HG03442 (cell line): ENCODE results near the gene SNX5.
"Not testable (repeated sequence)": the region's sequence is repeated elsewhere in the genome, so short reads cannot be mapped to it uniquely, and the experiment has no call there.

Source experiments
- ATAC-seq: cut with Tn5 transposase; IDR thresholded peaks from one replicate; pipeline ENCODE4 v1.9.1; 2021; ENCODE audit warnings: mild to moderate bottlenecking, moderate library complexity; ENCODE audit not compliant: unreplicated experiment

The SNX5 gene

DNA sequence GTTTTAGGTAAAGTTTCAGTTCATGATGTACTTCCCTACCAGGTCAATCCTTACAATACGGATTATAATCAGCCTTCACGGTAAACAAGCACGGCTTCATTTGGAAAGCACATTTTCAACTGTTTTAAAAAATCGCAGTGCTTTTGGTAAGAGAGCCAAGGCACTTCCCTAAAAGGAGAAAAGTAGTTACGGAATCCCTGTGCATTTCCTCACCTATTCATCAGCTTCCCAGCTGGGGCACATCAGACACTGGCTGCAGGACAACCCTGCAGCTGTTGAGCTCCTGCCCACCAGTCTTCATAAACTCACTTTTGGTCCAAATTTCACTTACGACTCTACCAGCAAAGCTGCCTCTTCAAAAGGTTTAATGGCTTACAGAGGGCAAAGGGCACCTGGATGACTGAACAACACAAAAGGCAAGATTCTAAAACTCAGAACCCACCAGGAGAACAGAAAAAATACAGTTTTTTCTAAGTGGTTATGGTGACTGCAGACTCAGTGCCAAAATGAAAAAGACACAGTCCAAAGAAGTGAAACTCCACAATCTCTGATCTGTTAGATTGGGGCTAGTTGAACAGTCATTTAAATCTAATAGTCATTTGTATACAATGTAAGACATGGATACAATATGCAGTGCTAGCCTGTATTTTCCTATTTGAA, 7.5 kb downstream of the SNX5 start:
- peak; percentile 33 for ATAC-seq

DNA sequence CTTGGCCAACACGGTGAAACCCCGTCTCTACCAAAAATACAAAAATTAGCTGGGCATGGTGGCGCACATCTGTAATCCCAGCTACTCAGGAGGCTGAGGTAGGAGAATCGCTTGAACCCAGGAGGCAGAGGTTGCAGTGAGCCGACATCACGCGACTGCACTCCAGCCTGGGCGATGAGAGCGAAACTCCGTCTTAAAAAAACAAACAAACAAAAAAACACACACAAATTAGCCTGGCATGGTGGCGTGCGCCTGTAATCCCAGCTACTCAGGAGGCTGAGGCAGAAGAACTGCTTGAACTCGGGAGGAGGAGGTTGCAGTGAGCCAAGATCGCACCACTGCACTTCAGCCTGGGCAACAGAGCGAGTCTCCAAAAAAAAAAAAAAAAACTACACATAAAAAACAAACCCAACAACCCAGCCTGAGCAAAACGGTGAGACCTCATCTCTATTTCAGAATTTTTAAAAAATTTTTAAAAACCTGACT, 8.2 kb downstream of the SNX5 start:
- ATAC-seq, result not testable (repeated sequence)

DNA sequence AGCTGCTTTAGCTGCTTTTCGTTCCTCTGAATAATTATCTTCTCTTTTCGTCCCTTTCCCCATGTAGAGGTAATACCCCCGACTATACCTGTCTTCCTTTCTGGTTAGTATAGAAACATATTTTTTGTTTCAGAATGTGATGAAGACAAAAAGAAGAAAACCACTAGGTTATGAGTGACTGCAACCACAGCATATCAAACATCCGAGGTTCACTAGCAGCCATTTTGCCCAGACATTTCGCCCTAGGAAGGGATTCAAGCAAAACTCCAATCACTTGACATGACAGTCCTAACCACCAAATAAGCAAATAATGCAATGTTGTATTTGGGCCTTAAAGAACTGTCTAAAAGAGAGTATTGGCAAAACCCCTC, 9.4 kb downstream of the SNX5 start:
- no peak for ATAC-seq

DNA sequence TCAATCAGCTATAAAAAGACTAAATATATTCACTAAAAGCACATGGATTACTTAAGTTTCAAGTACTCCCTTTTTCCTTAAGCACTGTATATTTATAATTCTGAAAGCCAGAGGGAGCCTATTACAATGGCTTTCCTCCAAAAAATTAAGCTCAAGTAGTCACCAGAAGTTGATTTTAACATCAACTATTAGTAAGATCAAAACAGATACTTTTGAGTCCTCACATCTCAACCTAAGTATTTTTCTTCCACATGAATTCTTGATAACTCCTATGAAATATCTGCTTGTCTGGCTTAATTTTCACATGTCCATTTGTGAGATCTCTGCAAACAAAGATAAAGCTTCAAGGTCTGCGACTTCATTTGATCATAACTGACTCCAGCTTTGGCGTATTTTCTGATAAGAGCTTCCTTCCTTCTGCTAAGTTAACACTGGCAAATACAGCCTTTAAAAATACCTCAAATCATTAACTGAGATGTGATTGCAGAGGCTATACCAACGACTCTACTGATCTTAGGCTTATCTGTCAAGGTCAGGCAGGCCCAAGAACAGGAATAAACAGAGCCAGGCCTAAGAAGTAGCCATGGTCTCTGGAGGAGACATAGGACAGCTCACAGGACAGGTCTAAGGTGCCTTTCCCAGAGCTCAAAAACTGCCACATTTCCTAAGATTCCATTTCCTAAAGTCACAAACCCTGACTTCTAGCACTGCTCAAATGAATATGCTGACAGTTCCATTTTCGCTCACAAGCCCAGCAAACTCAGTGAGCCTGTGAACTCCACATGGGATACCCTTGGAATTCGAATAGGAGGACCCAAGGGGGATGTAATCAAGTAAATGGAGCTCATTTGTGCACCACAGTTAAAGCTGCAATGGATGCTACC, 10.0 kb downstream of the SNX5 start:
- no peak for ATAC-seq

DNA sequence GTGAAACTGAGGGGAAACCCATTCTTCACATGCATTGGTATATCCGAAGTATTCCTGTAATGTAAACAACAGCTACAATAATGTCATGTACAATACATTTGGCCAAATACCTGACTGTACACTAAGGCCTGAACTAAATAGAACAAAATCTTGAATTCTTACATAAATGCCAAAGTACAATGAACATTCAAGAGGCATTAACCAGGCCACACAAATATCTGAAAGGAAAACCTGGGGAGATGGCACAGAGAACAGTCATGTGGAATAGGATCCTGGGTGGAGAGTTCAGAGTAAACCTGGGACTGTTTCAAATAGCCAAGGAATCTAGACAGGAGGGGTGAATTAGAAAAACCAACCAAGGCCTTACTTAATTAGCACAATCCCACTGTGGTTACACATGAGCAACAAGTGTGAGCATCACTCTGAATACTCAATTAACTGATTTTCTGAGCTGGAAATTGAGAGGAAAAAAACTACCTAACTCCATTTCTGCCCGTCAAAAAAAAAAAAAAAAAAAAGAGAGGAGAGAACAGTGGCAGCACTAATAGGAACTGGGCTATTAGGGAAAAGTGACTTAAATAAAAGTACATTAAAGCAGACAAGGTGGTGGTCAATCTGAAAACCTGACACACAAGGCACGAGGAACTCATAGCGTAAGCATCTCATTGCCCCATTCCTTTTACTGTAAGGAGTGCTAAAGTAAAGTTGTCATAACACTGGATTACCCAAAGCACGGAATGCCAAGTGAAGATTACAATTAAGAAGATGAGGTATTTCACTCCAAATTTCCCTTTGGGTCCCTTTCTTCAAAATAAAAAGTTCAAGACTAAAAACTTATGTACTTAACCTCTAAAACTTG, 10.9 kb downstream of the SNX5 start:
- ATAC-seq, result no peak

- ATAC-seq, result no peak
Observed at GRCh38 chr20:17956099-17956685, 12.4 kb downstream of the SNX5 start.

DNA sequence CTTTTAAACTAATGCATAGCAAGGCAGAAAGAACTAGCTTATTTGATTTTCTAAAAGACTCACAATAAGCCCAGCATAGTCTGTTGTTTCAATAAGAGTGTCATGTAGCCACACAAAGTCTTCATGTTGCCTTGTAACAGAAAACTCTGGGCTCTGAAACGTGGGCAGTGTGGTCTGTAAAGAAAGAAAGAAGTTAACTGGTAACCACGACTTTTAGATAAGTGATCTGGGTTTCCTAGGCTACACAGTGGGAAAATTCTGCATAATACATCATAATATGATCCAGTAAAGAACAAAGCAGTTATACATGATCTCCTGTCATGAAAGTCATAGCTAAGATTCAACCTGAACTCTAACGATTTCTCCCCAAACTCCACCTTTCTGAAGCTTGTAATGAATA, 13.3 kb downstream of the SNX5 start:
- ATAC-seq, result no peak

DNA sequence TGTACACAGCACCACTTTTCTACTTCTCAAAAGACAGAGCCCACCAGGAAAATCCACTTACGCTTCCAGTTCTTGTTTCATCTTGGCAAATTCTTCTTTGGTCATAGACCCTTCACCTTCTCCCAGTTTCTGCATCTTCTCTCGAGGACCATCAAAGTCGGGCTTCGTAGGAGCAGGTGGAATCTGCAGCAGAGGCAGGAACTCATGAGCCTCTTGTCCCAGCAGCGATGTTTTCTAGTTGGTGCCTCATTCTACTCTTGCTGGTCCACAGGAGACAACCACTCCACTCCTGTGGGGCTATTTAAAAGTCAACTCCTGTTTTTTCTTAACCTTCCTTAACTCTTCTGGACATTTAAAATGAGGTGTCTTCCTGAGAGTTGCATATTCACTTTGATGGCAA, 14.7 kb downstream of the SNX5 start:
- no peak for ATAC-seq

GRCh38 chr20:17952692-17953684, 15.6 kb downstream of the SNX5 start:
- no peak for ATAC-seq

DNA sequence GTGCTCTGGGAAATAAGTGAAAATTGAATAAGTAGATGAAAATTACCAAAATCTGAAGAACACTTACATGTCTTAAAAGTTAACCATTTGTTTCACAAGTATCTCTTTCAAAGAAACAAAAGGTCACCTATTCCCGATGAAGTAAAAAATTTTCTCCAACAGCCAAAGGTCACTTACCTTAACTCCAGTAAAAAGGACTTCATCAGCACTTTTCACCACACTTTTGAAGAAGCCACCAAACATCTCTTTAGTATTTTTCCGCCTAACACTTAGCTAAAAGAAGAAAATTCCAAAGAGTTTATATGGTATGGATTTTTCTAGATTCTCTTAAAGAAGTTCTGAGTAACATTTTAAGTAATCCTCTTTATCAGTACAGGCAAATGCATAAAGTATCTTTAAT, 17.3 kb downstream of the SNX5 start:
- ATAC-seq, result no peak

GRCh38 chr20:17950670-17951069, 17.9 kb downstream of the SNX5 start:
- ATAC-seq, result no peak

GRCh38 chr20:17949899-17950298, 18.7 kb downstream of the SNX5 start:
- ATAC-seq, result no peak

DNA sequence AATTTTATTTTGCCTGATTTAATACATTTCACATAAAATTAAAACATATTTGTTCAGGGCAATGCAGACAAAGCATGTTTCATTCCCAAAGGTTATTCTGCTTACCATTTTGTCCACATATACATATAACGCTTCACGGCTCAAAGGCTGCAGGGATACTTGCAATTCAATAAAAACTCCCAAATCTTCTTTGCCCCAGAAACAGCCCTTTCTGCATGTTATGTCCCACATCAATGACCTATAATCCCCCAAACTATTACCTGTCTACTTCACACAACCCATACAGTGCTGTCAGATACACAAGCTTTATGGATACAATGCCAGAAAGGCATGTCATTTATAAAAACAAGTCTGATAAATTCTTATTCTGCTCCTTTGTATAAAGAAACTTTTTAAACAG, 20.2 kb downstream of the SNX5 start:
- ATAC-seq, result no peak

DNA sequence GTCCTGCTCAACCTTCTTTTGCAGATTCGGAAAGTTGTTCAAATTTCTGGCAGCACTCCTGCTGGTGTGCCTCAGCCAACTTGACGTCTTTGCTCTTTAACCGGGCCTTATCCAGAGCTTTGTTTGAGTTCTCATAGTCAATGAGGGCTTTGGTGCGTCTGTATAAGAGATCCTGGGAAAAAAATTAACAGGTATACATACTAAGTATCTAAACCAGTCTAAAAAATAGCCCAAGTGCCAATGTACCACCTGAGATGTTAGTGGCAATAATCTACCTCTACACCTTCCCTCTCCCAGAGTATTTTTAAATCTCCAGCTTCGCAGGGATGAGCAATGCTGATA, 21.1 kb downstream of the SNX5 start:
- ATAC-seq, result no peak

DNA sequence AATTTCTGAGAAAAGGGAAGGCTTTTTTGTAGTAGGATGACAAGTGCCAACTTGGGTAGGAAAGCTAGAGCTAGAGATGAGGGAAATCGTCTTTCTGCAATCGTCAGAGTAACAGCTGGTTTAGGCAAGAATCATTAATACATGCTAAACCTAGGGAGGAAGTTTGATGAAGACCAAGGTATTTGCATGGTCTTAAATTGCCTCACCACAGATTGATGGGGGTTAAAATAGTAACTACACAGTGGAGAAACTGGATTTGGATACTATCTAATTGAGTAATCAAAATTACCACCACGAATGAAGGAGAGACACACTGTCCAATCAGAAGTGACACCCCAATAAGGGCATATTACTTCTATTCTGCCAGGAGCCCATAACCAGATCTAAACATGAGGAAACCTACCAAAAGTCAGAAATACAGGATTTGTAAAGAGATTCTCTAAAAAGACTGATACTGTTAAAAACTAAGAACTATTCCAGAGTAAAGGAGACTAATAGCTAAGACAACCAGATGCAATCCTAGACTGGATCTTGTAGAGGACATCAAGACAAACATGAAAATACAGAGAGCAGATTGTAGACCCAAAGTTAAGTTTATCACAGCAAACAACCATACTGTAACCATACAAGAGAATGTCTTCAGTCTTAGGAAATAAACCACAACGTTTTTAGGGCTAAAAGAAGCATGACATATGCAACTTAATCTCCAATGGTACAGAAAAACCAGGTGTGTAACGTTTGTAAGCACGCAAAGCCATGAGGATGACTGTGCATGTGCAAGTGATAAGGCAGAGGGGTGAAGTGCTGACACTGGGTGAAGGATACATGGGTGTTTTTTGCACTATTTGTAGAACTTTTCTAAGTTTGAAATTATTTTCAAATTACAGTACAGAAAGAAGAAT, 21.8 kb downstream of the SNX5 start:
- ATAC-seq, result no peak

GRCh38 chr20:17946040-17946439, 22.6 kb downstream of the SNX5 start:
- no peak for ATAC-seq

GRCh38 chr20:17944854-17945474, 23.6 kb downstream of the SNX5 start:
- ATAC-seq, result no peak

DNA sequence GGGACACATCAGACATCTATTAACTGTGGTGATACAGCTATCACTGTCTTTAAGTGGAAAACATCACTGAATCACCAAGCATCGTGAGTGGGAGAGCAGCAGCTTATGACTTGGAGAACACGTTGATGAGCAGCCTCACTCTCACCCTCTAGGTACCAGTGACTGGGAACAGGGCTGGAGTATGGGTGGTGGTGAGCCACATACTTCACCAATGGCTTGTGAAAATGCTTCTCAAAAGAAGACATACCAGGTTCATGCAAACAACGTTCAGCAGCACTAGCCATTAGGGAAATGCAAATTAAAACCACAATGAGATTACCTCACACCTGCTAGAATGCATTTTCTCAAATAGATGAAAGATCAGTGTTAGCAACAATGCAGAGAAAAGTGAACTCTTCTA, 25.3 kb downstream of the SNX5 start:
- peak; percentile 68 for ATAC-seq

DNA sequence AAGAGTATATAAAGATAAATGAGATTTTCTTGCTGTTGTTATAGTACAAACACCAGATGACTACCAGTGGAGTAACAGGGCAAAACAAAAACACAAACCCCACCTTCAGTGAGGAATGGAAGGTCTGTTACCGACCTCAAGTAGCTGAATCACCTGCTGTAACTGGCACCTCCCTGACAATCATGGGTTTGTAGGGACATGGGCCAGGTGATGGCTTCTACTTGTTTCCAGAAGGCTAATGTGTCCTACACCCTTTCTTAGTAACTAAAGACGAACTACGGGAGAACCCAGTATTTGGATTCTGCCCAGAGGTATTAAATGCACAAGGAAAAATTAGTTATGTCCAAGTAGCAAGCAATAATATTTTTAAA, 26.8 kb downstream of the SNX5 start:
- no peak for ATAC-seq
